Panc1 (cell line): Measurements from ENCODE around the gene RNF224. TPM values are rescaled to one million over a fixed set of nuclear protein-coding genes. Genes with fewer than 3 reads are reported as not detected.

Experiments used
- ATAC-seq: fragments of 200-7000 bp; cut with Tn5 transposase; 2 replicates; pipeline ENCODE4 v1.9.1; 2020; ENCODE audit warnings: mild to moderate bottlenecking, moderate library complexity
- BruUV-seq: library from RNA; stranded (reverse); fragments of 400-500 nt; replicated peaks from 2 replicates; lab custom pipeline; 2021; lab: Mats Ljungman, UMichigan
- CTCF ChIA-PET: fragments of 300-600 bp; sonication (Branson Sonifier 250); formaldehyde crosslinking; loops from one replicate; lab custom pipeline; 2022; ENCODE audit warnings: antibody characterized with exemption; lab: Charles Lee
- POLR2A ChIA-PET: fragments of 300-600 bp; sonication (Branson Sonifier 250); formaldehyde crosslinking; loops from one replicate; lab custom pipeline; 2022; ENCODE audit warnings: antibody characterized with exemption; lab: Charles Lee
- DNase-seq: peaks from one replicate; pipeline ENCODE4 v3.0.0-alpha.2; 2010; ENCODE audit warnings: low read depth, low spot score
- H3K27ac ChIP-seq: 2 replicates; pipeline ENCODE4 v1.5.1; 2011; ENCODE audit warnings: mild to moderate bottlenecking, low read length, inconsistent platforms
- H3K27me3 ChIP-seq: fragments of 200-500 bp; sonication (Bioruptor generic); 2 replicates; pipeline ENCODE4 v1.6.0; 2014; ENCODE audit warnings: low read length, inconsistent platforms; ENCODE audit not compliant: control insufficient read depth, insufficient read depth
- H3K36me3 ChIP-seq: fragments of 200-500 bp; sonication (Bioruptor generic); 2 replicates; pipeline ENCODE4 v1.5.1; 2014; ENCODE audit warnings: inconsistent platforms, mild to moderate bottlenecking, low read length, moderate library complexity; ENCODE audit not compliant: control insufficient read depth, insufficient read depth
- H3K4me1 ChIP-seq: 2 replicates; pipeline ENCODE4 v1.5.1; 2011; ENCODE audit warnings: inconsistent platforms, mild to moderate bottlenecking, low read length, moderate library complexity; ENCODE audit not compliant: control insufficient read depth, insufficient read depth
- H3K4me3 ChIP-seq, 2 experiments: 2 replicates each; pipeline ENCODE4 v1.5.1; 2011 to 2012; ENCODE audit warnings: low read depth in 2 of 2, low read length in 2 of 2, mild to moderate bottlenecking in 2 of 2, inconsistent platforms in 1 of 2, moderate library complexity in 1 of 2
- H3K9me3 ChIP-seq: fragments of 200-500 bp; sonication (Bioruptor generic); 2 replicates; pipeline ENCODE4 v1.5.1; 2014; ENCODE audit warnings: low read depth, mild to moderate bottlenecking, inconsistent platforms, low read length, moderate library complexity; ENCODE audit not compliant: control insufficient read depth, insufficient read depth
- CTCF ChIP-seq: fragments of 450-650 bp; IDR thresholded peaks from 2 replicates; pipeline ENCODE4 v1.5.1; 2017; ENCODE audit warnings: mild to moderate bottlenecking
- POLR2AphosphoS5 ChIP-seq: IDR thresholded peaks from 2 replicates; pipeline ENCODE4 v1.6.1; 2012; ENCODE audit warnings: mild to moderate bottlenecking, low read depth, low read length, moderate library complexity
- REST ChIP-seq, 2 experiments: IDR thresholded peaks; 2 replicates each; pipeline ENCODE4 v1.6.1; 2011 to 2012; ENCODE audit warnings: low read depth in 2 of 2, control low read depth in 1 of 2, low read length in 1 of 2, mild to moderate bottlenecking in 1 of 2, moderate library complexity in 1 of 2; ENCODE audit not compliant: insufficient read depth in 1 of 2
- SIN3A ChIP-seq: IDR thresholded peaks from 2 replicates; pipeline ENCODE4 v1.6.1; 2012; ENCODE audit warnings: low read depth, mild to moderate bottlenecking, low read length, moderate library complexity, borderline replicate concordance; ENCODE audit not compliant: insufficient read depth
- TCF7L2 ChIP-seq: IDR thresholded peaks from 2 replicates; pipeline ENCODE4 v1.6.1; 2011; ENCODE audit warnings: mild to moderate bottlenecking, low read depth, low read length, inconsistent platforms
- in situ Hi-C: cut with HindIII; loops from 2 replicates; pipeline ENCODE4 v1.10.0; 2016; ENCODE audit warnings: low sequenced_read_pairs, low pct_unique_long_range_greater_than_20kb
- intact Hi-C: fragments of 100-400 bp; cut with micrococcal nuclease; formaldehyde crosslinking; loops from one replicate; pipeline ENCODE4 v1.10.0; 2022; ENCODE audit not compliant: unreplicated experiment
- total RNA-seq: library from RNA; stranded (reverse); gene quantifications from one replicate; pipeline ENCODE4 v1.2.1, GENCODE V29; 2021; ENCODE audit not compliant: unreplicated experiment

Gene RNF224
- total RNA-seq, 1 experiment from 2014 or later, result 0.15 TPM

GRCh38 chr9:137273095-137273490, 45.8 kb downstream of the RNF224 start:
- intact Hi-C loops (no loop called here), in situ Hi-C loops (no loop called here)
- TF ChIP-seq TCF7L2 (no peak), CTCF (no peak), REST (IDR thresholded peaks at IDR 0.05; ENCODE audit: insufficient read depth in 1 of 2, low read depth in 2 of 2, low read length in 1 of 2) (no peak), POLR2AphosphoS5 (no peak), SIN3A (no peak)
- ChIA-PET POLR2A (no interaction called here), CTCF (no interaction called here)
- H3K27me3 ChIP-seq, result no peaks in the 10 kb centered on the region
- ATAC-seq (no peak), DNase-seq (no peak)
- H3K4me1 ChIP-seq, result peaks cover 13% of the 10 kb centered on the region
- peaks cover 3% of the 10 kb centered on the region; the same call in 1 of the 2 replicates for H3K36me3 ChIP-seq
- no peak overlapping the region for H3K27ac ChIP-seq
- no TSS peak for BruUV-seq
- H3K4me3 ChIP-seq, result no peak overlapping the region
- H3K9me3 ChIP-seq, result no peaks in the 10 kb centered on the region

GRCh38 chr9:137273611-137274320, 46.5 kb downstream of the RNF224 start:
- in situ Hi-C loops, result no loop called here
- Histone ChIP-seq H3K27ac (no peak overlapping the region), H3K9me3 (no peaks in the 10 kb centered on the region), H3K27me3 (no peaks in the 10 kb centered on the region), H3K36me3 (peaks cover 3% of the 10 kb centered on the region; the same call in 1 of the 2 replicates), H3K4me3 (no peak overlapping the region), H3K4me1 (peaks cover 13% of the 10 kb centered on the region)
- no peak for ATAC-seq
- BruUV-seq, result no TSS peak
- TF ChIP-seq SIN3A, result no peak
- no peak for TF ChIP-seq REST (IDR thresholded peaks at IDR 0.05; ENCODE audit: insufficient read depth in 1 of 2, low read depth in 2 of 2, low read length in 1 of 2)
- TF ChIP-seq CTCF, result no peak
- no peak for TF ChIP-seq POLR2AphosphoS5
- no peak for TF ChIP-seq TCF7L2
- DNase-seq, result no peak
- intact Hi-C loops, result no loop called here
- ChIA-PET POLR2A (no interaction called here), CTCF (interaction anchor here (0.7 kb wide), 1 partner anchor 19 kb away, joined by 4 read pairs; no protein-coding TSS in a partner anchor)
